ENCODE measurements around the gene C1QTNF6. TPM values are rescaled to one million over a fixed set of nuclear protein-coding genes. Genes with fewer than 3 reads are reported as not detected.

Gene C1QTNF6
- total and polyA plus RNA-seq, 2 experiments from 2014 or later, result 1.7 to 2.3 TPM

GRCh38 chr22:37155971-37156370, 32.1 kb downstream of the C1QTNF6 start:
- H3K4me3 ChIP-seq, result no peak overlapping the region
- Mint-ChIP-seq H3K9me3 (peaks cover 7% of the 10 kb centered on the region), H3K36me3 (ENCODE audit: low read depth) (no peaks in the 10 kb centered on the region), H3K4me1 (no peaks in the 10 kb centered on the region; the same call in 1 of the 3 replicates), H3K27me3 (ENCODE audit: insufficient read depth, low read depth, poor library complexity) (peaks cover 10% of the 10 kb centered on the region), H3K4me3 (no peak overlapping the region), H3K27ac (no peak overlapping the region)
- no peak overlapping the region for H2AFZ ChIP-seq
- no peak overlapping the region for H3K27ac ChIP-seq (ENCODE audit: low read depth)
- no peaks in the 10 kb centered on the region for H3F3A ChIP-seq (replicated peaks; ENCODE audit: low read depth)
- no peaks in the 10 kb centered on the region for H3K36me3 ChIP-seq (ENCODE audit: insufficient read depth)
- TF ChIP-seq EZH2phosphoT487 (IDR thresholded peaks at IDR 0.05; ENCODE audit: unreplicated experiment) (no peak), ETS1 (IDR thresholded peaks at IDR 0.05) (no peak), EZH2 (IDR thresholded peaks at IDR 0.05; ENCODE audit: low read depth, unreplicated experiment) (no peak), ZNF114 (CRISPR knock-in tag; IDR thresholded peaks at IDR 0.05) (no peak), ZNF331 (CRISPR knock-in tag; IDR thresholded peaks at IDR 0.05; ENCODE audit: low read depth) (no peak), POLR2AphosphoS5 (IDR thresholded peaks at IDR 0.05; ENCODE audit: low read depth) (no peak), JUNB (IDR thresholded peaks at IDR 0.05; ENCODE audit: unreplicated experiment) (no peak), NANOG (IDR thresholded peaks at IDR 0.05; ENCODE audit: borderline replicate concordance) (no peak), CREB1 (CRISPR knock-in tag; IDR thresholded peaks at IDR 0.05; ENCODE audit: low read depth) (no peak), STAT1 (IDR thresholded peaks at IDR 0.05; ENCODE audit: unreplicated experiment) (no peak)
- TF ChIP-seq, protein P1, sequence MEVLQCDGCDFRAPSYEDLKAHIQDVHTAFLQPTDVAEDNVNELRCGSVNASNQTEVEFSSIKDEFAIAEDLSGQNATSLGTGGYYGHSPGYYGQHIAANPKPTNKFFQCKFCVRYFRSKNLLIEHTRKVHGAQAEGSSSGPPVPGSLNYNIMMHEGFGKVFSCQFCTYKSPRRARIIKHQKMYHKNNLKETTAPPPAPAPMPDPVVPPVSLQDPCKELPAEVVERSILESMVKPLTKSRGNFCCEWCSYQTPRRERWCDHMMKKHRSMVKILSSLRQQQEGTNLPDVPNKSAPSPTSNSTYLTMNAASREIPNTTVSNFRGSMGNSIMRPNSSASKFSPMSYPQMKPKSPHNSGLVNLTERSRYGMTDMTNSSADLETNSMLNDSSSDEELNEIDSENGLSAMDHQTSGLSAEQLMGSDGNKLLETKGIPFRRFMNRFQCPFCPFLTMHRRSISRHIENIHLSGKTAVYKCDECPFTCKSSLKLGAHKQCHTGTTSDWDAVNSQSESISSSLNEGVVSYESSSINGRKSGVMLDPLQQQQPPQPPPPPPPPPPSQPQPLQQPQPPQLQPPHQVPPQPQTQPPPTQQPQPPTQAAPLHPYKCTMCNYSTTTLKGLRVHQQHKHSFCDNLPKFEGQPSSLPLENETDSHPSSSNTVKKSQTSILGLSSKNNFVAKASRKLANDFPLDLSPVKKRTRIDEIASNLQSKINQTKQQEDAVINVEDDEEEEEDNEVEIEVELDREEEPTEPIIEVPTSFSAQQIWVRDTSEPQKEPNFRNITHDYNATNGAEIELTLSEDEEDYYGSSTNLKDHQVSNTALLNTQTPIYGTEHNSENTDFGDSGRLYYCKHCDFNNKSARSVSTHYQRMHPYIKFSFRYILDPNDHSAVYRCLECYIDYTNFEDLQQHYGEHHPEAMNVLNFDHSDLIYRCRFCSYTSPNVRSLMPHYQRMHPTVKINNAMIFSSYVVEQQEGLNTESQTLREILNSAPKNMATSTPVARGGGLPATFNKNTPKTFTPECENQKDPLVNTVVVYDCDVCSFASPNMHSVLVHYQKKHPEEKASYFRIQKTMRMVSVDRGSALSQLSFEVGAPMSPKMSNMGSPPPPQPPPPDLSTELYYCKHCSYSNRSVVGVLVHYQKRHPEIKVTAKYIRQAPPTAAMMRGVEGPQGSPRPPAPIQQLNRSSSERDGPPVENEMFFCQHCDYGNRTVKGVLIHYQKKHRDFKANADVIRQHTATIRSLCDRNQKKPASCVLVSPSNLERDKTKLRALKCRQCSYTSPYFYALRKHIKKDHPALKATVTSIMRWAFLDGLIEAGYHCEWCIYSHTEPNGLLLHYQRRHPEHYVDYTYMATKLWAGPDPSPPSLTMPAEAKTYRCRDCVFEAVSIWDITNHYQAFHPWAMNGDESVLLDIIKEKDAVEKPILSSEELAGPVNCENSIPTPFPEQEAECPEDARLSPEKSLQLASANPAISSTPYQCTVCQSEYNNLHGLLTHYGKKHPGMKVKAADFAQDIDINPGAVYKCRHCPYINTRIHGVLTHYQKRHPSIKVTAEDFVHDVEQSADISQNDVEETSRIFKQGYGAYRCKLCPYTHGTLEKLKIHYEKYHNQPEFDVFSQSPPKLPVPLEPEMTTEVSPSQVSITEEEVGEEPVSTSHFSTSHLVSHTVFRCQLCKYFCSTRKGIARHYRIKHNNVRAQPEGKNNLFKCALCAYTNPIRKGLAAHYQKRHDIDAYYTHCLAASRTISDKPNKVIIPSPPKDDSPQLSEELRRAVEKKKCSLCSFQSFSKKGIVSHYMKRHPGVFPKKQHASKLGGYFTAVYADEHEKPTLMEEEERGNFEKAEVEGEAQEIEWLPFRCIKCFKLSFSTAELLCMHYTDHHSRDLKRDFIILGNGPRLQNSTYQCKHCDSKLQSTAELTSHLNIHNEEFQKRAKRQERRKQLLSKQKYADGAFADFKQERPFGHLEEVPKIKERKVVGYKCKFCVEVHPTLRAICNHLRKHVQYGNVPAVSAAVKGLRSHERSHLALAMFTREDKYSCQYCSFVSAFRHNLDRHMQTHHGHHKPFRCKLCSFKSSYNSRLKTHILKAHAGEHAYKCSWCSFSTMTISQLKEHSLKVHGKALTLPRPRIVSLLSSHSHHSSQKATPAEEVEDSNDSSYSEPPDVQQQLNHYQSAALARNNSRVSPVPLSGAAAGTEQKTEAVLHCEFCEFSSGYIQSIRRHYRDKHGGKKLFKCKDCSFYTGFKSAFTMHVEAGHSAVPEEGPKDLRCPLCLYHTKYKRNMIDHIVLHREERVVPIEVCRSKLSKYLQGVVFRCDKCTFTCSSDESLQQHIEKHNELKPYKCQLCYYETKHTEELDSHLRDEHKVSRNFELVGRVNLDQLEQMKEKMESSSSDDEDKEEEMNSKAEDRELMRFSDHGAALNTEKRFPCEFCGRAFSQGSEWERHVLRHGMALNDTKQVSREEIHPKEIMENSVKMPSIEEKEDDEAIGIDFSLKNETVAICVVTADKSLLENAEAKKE (CRISPR knock-in tag; IDR thresholded peaks at IDR 0.05), result no peak
- TF ChIP-seq, protein P2, sequence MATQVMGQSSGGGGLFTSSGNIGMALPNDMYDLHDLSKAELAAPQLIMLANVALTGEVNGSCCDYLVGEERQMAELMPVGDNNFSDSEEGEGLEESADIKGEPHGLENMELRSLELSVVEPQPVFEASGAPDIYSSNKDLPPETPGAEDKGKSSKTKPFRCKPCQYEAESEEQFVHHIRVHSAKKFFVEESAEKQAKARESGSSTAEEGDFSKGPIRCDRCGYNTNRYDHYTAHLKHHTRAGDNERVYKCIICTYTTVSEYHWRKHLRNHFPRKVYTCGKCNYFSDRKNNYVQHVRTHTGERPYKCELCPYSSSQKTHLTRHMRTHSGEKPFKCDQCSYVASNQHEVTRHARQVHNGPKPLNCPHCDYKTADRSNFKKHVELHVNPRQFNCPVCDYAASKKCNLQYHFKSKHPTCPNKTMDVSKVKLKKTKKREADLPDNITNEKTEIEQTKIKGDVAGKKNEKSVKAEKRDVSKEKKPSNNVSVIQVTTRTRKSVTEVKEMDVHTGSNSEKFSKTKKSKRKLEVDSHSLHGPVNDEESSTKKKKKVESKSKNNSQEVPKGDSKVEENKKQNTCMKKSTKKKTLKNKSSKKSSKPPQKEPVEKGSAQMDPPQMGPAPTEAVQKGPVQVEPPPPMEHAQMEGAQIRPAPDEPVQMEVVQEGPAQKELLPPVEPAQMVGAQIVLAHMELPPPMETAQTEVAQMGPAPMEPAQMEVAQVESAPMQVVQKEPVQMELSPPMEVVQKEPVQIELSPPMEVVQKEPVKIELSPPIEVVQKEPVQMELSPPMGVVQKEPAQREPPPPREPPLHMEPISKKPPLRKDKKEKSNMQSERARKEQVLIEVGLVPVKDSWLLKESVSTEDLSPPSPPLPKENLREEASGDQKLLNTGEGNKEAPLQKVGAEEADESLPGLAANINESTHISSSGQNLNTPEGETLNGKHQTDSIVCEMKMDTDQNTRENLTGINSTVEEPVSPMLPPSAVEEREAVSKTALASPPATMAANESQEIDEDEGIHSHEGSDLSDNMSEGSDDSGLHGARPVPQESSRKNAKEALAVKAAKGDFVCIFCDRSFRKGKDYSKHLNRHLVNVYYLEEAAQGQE (IDR thresholded peaks at IDR 0.05; ENCODE audit: unreplicated experiment), result no peak
- TF ChIP-seq, protein P3, sequence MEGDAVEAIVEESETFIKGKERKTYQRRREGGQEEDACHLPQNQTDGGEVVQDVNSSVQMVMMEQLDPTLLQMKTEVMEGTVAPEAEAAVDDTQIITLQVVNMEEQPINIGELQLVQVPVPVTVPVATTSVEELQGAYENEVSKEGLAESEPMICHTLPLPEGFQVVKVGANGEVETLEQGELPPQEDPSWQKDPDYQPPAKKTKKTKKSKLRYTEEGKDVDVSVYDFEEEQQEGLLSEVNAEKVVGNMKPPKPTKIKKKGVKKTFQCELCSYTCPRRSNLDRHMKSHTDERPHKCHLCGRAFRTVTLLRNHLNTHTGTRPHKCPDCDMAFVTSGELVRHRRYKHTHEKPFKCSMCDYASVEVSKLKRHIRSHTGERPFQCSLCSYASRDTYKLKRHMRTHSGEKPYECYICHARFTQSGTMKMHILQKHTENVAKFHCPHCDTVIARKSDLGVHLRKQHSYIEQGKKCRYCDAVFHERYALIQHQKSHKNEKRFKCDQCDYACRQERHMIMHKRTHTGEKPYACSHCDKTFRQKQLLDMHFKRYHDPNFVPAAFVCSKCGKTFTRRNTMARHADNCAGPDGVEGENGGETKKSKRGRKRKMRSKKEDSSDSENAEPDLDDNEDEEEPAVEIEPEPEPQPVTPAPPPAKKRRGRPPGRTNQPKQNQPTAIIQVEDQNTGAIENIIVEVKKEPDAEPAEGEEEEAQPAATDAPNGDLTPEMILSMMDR (conservative IDR thresholded peaks at IDR 0.05; ENCODE audit: low read depth in 2 of 2), result no peak
- ATAC-seq (no peak), DNase-seq (ENCODE audit: low spot score) (no peak)
- no peaks in the 10 kb centered on the region for H3K9me2 ChIP-seq (ENCODE audit: insufficient read depth)
- no peaks in the 10 kb centered on the region for H4K20me1 ChIP-seq (replicated peaks; ENCODE audit: insufficient read depth)
- H3K4me1 ChIP-seq (ENCODE audit: insufficient read depth), result no peaks in the 10 kb centered on the region
- no peak overlapping the region for H3K4me2 ChIP-seq
- H3K79me2 ChIP-seq (replicated peaks; ENCODE audit: insufficient read depth), result no peaks in the 10 kb centered on the region
- H3K27me3 ChIP-seq (ENCODE audit: insufficient read depth), result no peaks in the 10 kb centered on the region
